ENCODE data around the gene RPS6KC1.
"Not testable (repeated sequence)": the region's sequence is repeated elsewhere in the genome, so short reads cannot be mapped to it uniquely, and the experiment has no call there.

The RPS6KC1 gene

DNA sequence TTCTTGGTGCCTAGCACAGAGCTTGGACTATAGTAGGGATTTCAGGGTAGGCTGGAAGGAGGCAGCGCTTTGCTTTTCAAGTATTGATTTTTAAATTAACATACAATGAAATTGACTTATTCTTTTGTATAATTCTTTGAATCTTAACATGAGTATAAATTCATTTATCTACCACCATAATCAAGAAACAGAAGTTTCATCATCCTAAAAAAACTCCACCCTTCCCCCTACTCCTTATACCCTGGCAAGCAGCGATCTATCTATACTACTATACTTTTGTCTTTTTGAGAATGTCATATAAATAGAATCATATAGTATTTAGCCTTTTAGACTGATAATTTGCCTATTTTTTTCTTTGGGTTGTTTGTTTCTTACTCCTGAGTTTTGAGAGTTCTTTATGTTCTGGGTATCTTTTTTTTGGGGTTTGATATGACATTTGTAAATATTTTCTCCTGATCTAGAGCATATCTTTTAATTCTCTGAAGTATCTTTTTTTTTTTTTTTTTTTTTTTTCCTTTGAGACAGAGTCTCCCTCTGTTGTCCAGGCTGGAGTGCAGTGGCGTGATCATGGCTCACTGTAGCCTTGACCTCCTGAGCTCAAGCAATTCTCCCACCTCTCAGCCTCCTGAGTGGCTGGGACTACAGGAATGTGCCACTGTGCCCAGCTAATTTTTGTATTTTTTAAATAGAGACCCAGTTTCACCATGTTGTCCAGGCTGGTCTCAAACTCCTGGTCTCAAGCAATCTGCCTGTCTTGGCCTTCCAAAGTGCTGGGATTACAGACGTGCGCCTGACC, 6.4 kb downstream of the RPS6KC1 start:
- DNase-seq, result no peak

GRCh38 chr1:213060836-213061235, 9.8 kb downstream of the RPS6KC1 start:
- no peak for DNase-seq

DNA sequence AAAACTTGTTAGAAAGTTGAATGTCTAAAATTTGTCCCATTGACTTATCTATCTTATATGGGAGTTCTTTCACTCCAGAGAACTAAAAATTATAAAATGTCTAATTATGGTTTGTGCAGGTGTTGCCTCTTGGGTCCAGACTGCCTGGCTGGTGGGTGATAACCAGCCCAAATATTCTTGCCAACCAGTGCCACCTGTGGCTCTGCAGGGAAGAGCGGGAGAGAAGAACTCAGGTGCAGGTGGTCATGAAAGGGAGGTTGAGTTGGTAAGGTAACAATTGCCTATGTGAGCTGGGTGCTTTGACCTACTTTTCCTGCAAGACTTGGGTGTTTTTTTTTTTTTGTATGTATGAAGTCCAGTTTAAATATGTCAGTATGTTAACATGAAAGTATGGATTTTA, 10.2 kb downstream of the RPS6KC1 start:
- peak in 1 of 2 experiments; percentile 3 for DNase-seq

- no peak for DNase-seq
These were observed 14.8 kb downstream of the RPS6KC1 start for GRCh38 chr1:213065800-213066199.

DNA sequence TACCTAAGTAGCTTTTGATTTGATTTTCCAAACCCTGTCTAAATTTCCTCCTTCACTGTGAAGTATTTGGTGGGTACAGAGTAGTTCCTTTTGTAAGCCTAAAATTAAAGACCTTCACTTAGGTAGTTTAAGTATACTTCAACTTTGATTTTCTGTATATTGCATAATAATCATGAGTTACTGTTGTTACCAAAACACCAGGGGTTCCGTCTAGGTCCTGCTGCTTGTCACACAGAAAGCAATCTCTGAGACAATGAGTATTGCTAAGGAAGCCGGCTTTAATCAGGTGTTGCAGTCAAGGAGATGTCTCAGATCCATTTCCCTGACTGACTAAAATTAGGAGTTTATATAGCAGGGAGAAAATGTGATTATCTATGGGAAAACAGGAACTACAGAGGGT, 15.3 kb downstream of the RPS6KC1 start:
- DNase-seq, result no peak

DNA sequence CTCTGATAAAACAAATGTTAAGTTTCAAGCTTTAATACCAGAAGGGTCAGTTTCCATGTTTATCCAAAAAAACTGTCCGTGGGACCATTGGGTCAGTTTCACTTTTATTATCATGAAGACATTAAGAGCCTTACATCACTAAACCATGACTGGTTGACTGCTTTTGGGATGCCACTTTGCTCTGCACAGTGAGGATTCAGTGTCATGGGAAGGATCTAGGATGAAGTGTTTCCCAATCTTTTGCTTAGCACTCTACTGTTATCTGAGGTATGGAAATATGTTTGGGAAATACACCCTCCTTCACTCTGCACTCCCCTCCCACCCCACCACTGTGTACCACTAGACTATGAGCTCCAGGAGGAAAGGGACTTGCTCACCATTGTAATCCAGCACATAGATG, 16.3 kb downstream of the RPS6KC1 start:
- DNase-seq, result no peak

GRCh38 chr1:213070406-213070805, 19.4 kb downstream of the RPS6KC1 start:
- peak in 1 of 2 experiments; percentile 10 for DNase-seq

GRCh38 chr1:213075725-213076124, 24.7 kb downstream of the RPS6KC1 start:
- no peak for DNase-seq

DNA sequence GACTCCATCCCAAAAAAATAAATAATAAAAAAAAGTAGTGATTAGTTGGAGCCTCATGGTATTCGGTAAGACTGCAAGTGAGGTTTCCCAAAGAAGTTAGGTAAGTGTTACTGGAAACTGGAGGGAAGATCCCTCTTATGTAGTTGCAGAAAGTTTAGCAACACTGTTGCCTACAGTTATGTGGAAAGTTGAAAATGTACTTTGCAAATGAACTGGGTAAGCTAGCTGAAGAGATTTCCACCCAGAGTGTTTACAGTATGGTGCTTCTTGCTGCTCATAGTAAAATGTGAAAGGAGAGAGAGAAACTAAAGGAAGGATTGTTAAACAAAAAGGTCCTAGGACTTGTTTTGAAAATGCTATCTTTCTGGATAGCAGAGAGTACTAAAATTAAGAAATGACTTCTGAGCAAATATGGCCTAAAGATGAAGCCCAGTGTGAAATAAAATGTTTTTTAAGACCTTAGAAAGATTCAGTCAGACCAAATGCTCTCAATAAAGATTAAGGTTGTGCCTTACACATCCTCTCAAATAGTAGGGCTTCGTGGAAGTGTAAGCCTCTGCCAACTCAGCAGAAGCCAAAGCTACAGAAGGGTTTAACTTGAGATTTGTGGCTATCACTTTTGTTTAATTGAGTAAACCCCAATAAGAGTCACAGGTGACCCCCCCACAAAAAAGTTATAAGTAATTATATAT, 31.5 kb downstream of the RPS6KC1 start:
- DNase-seq, result no peak

- no peak for DNase-seq
These were observed 32.0 kb downstream of the RPS6KC1 start for GRCh38 chr1:213083112-213083445.

DNA sequence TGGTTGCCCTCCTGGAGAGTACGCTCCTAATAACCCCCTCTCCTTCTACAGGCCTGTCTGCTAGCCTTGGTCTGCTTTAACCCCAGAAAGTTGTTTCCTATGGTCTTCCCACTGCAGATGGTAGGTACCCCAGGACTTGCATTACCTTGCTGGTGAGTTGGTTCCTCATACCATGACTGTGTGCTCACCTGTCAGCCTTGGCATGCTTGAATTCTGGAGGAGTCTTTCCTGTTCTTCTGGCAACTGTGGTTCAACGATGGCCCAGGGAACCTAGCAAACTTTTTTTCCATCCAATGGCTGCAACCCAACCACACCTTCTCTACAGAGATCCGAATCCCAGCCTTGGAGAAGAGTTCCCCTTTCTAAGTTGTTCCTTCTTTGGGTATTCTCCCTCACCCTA, 36.9 kb downstream of the RPS6KC1 start:
- no peak for DNase-seq

- no peak for DNase-seq
These were observed 39.1 kb downstream of the RPS6KC1 start for GRCh38 chr1:213089924-213090677.

- no peak for DNase-seq
These were observed 43.4 kb downstream of the RPS6KC1 start for GRCh38 chr1:213094446-213094845.

GRCh38 chr1:213095467-213095866, 44.4 kb downstream of the RPS6KC1 start:
- DNase-seq, result no peak

DNA sequence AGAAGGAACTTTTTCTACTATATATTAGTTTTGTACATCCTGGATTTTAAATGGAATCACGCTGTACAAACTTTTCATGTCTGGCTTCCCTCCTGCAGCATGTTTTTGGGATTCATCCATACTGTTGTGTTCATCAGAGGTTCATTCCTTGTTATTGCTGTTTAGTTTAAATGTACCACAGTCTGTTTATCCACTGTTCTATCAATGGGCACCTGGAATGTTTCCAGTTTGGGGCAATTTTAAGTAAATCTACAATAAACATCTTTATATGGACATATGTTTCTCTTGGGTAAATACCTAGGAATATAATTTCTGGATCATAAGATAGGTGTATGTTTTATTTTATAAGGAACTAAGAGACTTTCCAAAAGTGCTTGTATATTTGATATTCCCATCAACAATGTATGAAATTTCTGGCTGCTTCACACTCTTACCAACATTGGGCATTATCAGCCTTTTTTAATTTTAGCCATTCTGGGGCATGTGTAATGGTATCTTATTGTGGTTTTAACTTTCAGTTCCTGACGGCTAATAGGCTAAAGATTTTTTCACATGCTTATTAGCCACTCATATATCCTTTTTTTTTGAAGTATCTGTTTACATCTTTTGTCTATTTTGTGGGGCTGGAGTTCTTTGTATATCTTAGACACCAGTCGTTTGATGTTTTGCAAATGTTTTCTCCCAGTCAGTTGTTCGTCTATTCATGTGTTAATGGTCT, 48.8 kb downstream of the RPS6KC1 start:
- no peak for DNase-seq

- not testable (repeated sequence) for DNase-seq
These were observed 49.5 kb downstream of the RPS6KC1 start for GRCh38 chr1:213100565-213100964.

DNA sequence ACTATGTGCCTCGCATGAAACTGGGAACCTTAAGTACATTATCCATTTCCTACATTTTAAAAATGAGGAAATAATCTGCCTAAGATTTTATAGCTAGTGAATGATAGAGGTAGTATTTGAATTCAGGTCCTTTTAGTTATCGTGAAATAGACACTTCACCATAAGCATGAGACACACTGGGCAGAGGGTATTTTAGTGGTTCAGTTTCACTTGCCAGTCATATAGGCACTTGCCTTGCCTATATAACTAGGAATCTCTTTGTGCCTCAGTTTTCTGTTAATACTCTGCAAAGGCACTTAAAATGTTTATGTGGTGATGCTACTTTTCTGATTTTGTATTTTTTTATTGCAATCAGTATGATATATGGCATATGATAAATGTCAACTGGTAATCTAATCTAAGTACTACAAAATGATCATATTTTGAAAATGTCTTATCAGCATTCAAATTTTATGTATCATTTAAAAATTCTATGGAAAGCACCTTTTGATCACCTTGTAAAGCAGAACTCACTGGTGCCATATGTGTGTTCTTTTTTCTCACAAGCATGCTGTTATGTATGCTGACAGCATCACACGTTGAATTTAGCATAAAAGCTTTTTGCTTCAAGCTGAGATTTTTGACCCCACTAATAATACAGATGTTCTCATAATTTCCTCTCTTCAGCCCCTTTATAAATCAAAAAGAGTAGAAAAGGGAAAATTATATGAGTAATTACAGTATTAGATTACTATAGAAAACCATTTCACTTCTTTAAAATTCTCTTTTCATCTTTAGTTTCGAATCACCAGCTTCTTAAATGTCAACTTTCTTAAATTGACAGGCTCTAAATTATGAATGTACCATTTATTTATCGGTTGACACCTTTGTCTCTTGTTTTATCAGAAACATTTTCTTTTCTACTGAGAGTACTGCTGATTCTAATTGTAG, 52.6 kb downstream of the RPS6KC1 start:
- DNase-seq, result no peak

DNA sequence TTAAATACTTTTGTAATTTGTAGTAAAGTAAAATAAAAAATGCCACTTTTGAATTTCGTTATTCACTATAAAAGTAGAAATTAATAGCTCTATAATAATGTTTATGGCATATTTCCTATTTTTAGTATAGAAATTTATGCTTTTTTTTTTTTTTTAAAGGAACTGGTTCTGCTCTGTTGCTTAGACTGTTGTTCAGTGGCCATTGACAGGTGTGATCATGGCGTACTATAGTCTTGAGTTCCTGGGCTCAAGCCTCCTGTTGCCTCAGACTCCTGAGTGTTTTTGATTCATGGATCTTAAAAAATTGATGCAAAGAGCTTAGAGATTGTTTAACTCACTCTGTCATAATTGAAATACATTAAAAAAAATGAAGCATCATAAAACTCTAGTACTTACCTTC, 53.6 kb downstream of the RPS6KC1 start:
- no peak for DNase-seq

DNA sequence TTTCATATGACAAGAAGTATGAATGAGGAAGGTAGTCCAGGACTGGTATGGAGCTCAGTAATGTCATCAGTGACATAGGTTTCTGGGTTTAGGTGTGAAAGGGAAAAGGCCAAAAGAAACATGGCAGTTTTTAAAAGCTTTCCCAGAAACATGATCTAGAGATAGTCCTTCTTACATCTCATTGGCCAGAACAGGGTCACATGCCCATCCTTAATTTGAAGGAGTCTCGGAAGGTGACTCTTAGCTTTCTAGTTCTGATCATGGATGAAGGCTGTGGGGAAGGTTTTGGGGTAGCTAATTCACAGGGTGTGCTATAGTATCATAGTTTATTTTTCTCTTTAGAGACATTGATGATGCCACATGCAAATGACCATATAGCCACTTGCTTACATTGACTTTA, 55.3 kb downstream of the RPS6KC1 start:
- no peak for DNase-seq

- DNase-seq, result no peak
These were observed 56.6 kb downstream of the RPS6KC1 start for GRCh38 chr1:213107613-213108012.

DNA sequence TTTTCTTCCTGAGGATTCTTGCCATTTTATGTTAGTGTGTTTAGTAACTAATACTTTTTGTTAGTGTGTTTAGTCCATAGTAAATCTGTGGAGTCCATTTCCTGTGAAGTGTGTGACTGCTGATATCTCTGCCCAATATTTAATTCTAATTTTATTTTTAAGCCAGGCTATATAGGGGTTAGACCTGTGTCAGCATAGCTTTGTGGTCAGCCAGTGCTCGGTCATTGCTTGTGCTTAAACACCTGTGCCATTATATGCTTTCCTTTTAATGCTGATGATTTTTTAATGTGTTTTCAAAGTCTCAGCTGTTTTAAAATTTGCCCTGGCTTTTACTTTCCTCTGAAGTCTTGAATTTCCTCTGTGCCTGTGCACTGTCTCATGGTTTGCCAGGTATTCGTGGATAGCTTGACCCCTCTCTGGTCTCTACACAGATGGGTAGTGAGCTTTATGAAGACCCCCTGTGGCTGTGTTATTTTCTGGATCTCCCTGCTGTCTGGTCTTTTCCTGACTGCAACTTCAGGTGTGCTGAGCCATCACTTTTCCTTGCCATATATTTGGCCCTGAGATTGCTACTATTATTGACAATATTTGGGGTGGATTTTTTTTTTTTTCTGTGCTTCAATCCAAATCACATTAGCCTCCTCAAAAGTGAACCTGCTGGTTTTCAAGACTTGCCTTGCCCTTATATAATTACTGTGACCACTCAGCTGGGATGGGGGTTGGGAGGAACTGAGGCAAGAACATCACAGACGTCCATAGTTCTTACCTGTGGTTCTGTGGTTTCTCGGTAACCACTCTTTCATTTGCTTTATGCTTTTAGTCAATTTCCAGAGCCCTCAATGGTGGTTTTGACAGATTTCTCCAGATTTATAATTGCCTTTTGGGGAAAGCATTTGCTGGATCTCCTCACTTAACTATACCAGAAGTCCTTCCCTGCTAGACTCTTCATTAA, 59.6 kb downstream of the RPS6KC1 start:
- DNase-seq, result no peak

All from NCI-H524 (cell line).